GM19023 (cell line): Measurements from ENCODE around the gene CXADR.
A peak's percentile ranks its signal among the peaks of the same experiment; 100 is the strongest.
"Not testable (repeated sequence)": the region's sequence is repeated elsewhere in the genome, so short reads cannot be mapped to it uniquely, and the experiment has no call there.

ENCODE experiments used
- ATAC-seq: cut with Tn5 transposase; IDR thresholded peaks from one replicate; pipeline ENCODE4 v1.9.1; 2021; ENCODE audit warnings: mild to moderate bottlenecking, moderate library complexity; ENCODE audit not compliant: unreplicated experiment

CXADR gene

DNA sequence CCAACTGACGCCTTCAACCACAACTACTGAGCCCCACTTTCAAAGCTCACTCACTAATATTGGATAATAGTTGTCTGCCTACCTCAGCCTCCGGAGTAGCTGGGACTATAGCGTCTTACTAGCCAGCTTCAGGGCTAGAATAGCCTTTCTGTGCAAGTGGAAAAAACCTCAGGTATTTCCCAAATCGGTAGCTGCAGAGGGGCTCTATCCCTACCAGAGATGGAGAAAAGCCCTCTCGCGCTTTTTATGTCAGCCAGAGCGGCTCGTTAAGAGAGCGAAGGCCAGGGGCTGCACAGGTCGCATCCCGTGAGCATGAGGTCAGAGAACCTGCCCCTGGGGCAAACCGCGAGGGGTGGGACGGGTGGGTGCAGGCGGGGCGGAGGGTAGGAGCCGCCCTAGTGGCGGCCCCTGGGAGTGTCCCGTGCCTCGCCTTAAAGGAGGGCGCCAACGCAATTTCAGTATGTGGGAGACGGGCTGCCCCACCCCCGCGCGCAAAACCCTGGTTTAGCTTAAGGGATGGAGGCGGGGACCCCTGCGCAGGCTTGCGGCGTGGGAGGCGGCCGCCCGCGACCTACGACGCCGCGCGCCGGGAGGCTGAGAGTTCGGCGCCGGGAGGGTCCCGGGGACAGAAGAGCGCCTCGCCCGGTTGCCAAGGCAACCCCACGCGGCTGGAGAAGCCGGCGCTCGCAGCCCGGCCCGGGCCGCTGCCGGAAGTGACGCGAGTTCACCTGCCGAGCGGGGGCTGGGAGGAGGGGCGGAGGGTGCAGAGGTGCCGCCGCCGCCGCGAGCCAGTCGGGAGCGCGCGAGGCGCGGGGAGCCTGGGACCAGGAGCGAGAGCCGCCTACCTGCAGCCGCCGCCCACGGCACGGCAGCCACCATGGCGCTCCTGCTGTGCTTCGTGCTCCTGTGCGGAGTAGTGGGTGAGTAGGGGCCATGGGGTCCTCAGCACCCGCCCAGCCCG is at the start of gene CXADR:
Gene CXADR, plus strand, starts transcription at position 791 of the 961 bp plus-strand sequence. Its CDS starts 87 bp downstream, at position 878.
- ATAC-seq, result peak; percentile 88

GRCh38 chr21:17466166-17466565 is 46.7 kb upstream of the CXADR start:
- ATAC-seq, result no peak

DNA sequence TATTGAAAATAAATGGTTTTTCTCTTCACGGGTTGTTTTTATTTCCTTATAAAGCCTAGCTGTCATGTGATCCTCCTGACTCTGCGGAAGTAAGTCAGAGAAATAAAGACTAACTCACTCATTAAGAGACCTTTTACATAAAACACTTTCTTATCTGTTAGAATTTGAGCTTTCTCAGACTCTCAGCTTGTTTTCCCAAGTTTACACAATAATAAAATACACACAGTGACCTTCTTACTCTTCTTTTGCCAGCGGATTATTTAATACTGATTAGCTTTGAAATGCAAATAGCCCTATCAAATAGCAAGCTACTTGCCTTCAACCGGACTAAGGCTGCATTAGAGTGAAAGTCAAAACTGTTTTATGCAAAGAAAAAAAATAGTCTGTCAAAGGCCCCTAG is 45.5 kb upstream of the CXADR start:
- no peak for ATAC-seq

DNA sequence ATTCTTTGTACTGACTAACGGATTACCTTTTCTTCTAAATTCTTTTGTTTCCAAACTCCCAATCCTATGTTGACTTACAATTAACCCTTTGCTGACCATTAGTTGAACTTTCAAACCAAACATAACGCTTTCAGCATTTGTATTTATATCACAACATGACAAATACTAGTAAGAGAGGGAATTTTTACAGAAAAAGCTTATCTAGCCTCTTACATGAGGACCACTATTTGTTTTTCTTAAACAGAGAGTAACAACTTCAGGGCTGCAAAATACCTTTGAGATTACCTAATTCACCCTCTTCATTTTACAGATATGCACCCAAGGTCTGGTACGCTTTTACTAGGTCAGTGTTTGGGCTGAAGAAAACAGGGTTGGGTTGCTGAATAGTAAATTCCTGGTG is 45.0 kb upstream of the CXADR start:
- ATAC-seq, result no peak

DNA sequence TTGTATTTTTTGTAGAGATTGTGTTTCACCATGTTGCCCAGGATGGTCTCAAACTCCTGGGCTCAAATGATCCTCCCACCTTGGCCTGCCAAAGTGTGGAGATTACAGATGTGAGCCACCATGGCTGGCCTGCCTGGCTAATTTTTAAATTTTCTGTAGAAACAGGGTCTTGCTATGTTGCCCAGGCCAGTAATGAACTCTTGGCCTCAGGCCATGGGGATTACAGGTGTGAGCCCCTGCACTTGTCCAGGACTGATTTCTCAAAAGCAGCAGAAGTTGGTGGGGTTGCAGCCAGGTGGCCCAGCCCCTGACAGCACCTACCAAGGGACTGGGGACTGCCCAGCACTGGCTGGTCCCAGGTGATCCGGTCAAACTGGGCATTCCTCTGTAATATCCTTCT is 44.1 kb upstream of the CXADR start:
- no peak for ATAC-seq

DNA sequence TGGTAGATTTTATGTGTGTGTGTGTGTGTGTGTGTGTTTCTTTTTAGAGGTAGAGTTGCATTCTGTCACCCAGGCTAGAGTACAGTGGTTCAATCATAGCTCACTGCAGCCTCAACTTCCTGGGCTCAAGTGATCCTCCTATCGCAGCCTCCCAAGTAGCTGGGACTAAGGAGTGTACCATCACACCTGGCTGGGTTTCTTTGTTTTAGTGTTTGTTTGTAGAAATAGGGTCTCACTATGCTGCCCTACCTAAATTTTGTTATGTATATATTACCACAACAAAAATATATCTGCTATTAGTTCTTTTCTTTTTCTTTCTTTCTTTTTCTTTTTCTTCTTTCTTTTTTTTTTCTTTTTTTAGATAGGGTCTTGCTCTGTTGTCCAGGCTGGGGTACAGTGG is 43.1 kb upstream of the CXADR start:
- ATAC-seq, result no peak

DNA sequence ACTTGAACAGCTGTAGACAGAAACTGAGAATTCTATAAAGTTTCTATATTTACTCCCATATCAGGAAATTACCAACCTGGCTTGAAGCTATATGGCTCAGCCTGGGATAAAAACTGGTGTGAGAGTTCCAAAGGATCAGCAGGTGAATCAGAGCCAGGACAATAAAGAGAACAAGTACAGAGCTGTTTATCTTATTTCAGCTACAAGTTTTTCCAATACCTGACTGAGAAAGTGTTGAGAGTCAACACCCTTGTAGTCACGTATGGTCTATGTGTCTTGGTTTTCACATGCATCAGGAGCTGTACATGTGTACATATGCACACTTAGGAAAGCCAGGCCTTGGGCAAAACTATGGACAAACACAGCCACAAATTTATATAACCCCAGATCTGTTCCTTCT is 40.7 kb upstream of the CXADR start:
- no peak for ATAC-seq

GRCh38 chr21:17472592-17473271 is 40.1 kb upstream of the CXADR start:
- ATAC-seq, result no peak

- ATAC-seq, result no peak
Observed at GRCh38 chr21:17476006-17476405, 36.8 kb upstream of the CXADR start.

DNA sequence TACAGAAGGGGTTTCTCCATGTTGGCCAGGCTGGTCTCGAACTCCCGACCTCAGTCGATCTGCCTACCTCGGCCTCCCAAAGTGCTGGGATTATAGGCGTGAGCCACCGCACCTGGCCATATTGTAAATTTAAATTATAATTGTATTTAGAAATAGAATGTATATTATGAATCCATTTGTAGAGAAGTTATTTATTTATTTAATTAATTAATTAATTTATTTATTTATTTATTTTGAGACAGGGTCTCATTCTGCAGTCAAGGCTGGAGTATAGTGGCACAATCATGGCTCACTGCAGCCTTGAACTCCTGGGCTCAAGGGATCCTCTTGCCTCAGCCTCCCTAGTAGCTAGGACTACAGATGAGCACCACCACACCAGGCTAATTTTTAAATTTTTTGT is 34.7 kb upstream of the CXADR start:
- ATAC-seq, result not testable (repeated sequence)

- ATAC-seq, result no peak
Observed at GRCh38 chr21:17479606-17480005, 33.2 kb upstream of the CXADR start.

DNA sequence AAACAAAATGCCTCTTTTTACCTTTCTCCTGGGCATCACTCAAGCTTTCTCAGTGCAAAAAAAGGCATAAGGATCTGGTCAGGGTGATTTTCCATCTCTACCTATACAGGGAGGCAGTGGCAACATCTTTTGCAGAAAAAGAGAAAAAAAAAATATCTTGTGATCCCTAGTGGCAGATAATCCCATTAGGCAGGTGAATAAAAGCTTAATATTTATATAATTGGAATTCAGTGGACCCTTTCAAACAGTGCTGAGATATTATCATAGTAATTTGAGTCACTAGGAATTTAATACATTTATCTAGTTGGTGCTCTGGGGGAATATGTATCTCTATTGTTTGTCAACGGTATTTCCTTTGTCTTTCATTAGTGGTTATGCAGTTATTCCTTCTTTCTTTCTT is 29.9 kb upstream of the CXADR start:
- ATAC-seq, result no peak

GRCh38 chr21:17488620-17489019 is 24.2 kb upstream of the CXADR start:
- ATAC-seq, result no peak

- ATAC-seq, result not testable (repeated sequence)
Observed at GRCh38 chr21:17489565-17489964, 23.3 kb upstream of the CXADR start.

GRCh38 chr21:17491716-17492414 is 21.0 kb upstream of the CXADR start:
- ATAC-seq, result no peak

- no peak for ATAC-seq
Observed at GRCh38 chr21:17492415-17493168, 20.3 kb upstream of the CXADR start.

- ATAC-seq, result no peak
Observed at GRCh38 chr21:17494051-17494450, 18.8 kb upstream of the CXADR start.

DNA sequence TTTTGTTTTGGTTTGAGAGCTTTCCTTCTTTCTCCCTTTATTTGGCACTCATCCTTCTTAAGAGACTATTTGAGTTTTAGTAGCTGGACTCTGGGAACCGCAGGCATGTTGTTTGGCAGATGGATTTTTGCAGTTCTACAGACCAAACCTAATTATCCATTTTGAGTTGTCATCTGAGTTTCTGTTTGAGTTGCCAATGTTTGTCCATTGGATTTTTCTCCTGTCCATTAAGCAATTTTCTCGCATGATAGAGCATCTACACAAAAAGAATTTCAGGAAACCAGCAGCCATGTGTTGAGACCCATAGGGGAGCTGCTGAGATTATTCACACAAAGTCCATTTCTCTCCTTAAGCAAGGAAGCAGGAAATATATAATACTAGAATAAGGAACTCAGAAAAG is 17.2 kb upstream of the CXADR start:
- no peak for ATAC-seq

- no peak for ATAC-seq
Observed at GRCh38 chr21:17497316-17497715, 15.5 kb upstream of the CXADR start.

DNA sequence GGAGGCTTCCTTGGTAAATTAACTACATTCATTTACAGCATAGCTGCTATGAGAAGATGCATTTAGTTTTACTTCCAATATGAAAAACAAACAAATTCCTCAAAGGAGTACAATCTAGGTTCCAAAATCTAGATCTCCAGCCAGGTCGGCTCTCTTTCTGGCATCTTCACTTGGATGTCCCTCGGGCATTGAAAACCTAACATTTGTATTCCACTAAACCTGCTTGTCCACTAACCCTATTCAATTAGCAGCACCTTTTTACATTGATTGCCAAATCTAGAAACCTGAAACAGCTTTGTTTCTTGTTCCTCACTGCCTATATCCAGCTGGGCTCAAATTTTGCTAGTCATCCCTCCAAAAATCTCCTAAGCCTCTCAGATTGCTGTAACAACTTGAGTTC is 14.3 kb upstream of the CXADR start:
- no peak for ATAC-seq
